ENCODE results near the gene OOSP4A.

OOSP4A gene

GRCh38 chr11:59938718-59939117 lies 25.1 kb upstream of the OOSP4A start:
- ChIA-PET CTCF (no interaction called here), POLR2A (no interaction called here)
- Histone ChIP-seq H3K36me3 (ENCODE audit: control insufficient read depth in 2 of 2, insufficient read depth in 1 of 2, low read length in 2 of 2) (no peaks in the 10 kb centered on the region), H3K4me3 (ENCODE audit: low read depth, low read length) (no peak overlapping the region), H3K27ac (ENCODE audit: extremely low read depth, low read depth, low read length) (no peak overlapping the region), H3K9me3 (ENCODE audit: control insufficient read depth, insufficient read depth, low read depth, low read length) (no peaks in the 10 kb centered on the region), H3K4me1 (ENCODE audit: control insufficient read depth, insufficient read depth, low read length) (no peaks in the 10 kb centered on the region)
- TF ChIP-seq ZNF239 (tag by site-specific recombination; IDR thresholded peaks at IDR 0.05): no peak
- no peak for TF ChIP-seq ZNF423 (tag by site-specific recombination; IDR thresholded peaks at IDR 0.05)
- TF ChIP-seq, protein P1, sequence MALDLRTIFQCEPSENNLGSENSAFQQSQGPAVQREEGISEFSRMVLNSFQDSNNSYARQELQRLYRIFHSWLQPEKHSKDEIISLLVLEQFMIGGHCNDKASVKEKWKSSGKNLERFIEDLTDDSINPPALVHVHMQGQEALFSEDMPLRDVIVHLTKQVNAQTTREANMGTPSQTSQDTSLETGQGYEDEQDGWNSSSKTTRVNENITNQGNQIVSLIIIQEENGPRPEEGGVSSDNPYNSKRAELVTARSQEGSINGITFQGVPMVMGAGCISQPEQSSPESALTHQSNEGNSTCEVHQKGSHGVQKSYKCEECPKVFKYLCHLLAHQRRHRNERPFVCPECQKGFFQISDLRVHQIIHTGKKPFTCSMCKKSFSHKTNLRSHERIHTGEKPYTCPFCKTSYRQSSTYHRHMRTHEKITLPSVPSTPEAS (tag by site-specific recombination; IDR thresholded peaks at IDR 0.05): no peak
- no peak for TF ChIP-seq ZNF341 (tag by site-specific recombination; IDR thresholded peaks at IDR 0.05; ENCODE audit: low read depth)
- no peak for TF ChIP-seq ZNF791 (tag by site-specific recombination; IDR thresholded peaks at IDR 0.05)
- TF ChIP-seq, protein P2, sequence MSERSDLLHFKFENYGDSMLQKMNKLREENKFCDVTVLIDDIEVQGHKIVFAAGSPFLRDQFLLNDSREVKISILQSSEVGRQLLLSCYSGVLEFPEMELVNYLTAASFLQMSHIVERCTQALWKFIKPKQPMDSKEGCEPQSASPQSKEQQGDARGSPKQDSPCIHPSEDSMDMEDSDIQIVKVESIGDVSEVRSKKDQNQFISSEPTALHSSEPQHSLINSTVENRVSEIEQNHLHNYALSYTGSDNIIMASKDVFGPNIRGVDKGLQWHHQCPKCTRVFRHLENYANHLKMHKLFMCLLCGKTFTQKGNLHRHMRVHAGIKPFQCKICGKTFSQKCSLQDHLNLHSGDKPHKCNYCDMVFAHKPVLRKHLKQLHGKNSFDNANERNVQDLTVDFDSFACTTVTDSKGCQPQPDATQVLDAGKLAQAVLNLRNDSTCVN (tag by site-specific recombination; optimal IDR thresholded peaks at IDR 0.05): no peak
- no peak for TF ChIP-seq ZNF645 (tag by site-specific recombination; IDR thresholded peaks at IDR 0.05)

GRCh38 chr11:59939482-59939881 lies 24.4 kb upstream of the OOSP4A start:
- no peaks in the 10 kb centered on the region for H3K4me1 ChIP-seq (ENCODE audit: control insufficient read depth, insufficient read depth, low read length)
- POLR2A ChIA-PET: no interaction called here
- no peak overlapping the region for H3K27ac ChIP-seq (ENCODE audit: extremely low read depth, low read depth, low read length)
- CTCF ChIA-PET: interaction anchor here (0.6 kb wide), 1 partner anchor 1537 kb away, joined by 3 read pairs; no protein-coding TSS in a partner anchor
- no peak overlapping the region for H3K4me3 ChIP-seq (ENCODE audit: low read depth, low read length)
- TF ChIP-seq ZNF398 (tag by site-specific recombination; IDR thresholded peaks at IDR 0.05) (no peak), PRDM1 (tag by site-specific recombination; IDR thresholded peaks at IDR 0.05) (peak; percentile 88)
- H3K36me3 ChIP-seq (ENCODE audit: control insufficient read depth in 2 of 2, insufficient read depth in 1 of 2, low read length in 2 of 2): no peaks in the 10 kb centered on the region
- H3K9me3 ChIP-seq (ENCODE audit: control insufficient read depth, insufficient read depth, low read depth, low read length): no peaks in the 10 kb centered on the region

DNA sequence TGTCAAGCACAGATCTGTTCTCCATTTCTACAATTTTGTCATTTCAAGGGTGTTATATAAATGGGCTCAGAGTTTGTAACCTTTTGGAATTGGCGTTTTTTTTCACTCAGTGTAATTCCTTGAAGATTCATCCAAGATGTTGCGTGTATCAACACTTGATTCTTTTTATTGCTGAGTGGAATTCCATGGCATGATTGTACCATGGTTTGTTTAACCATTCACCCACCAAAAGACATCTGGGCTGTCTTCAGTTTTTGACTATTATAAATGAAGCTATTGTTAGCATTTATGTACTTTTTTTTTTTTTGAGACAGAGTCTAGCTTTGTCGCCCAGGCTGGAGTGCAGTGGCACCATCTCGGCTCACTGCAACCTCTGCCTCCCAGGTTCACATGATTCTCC lies 22.7 kb upstream of the OOSP4A start:
- CTCF ChIA-PET: no interaction called here
- no peak for TF ChIP-seq ZNF544 (tag by site-specific recombination; IDR thresholded peaks at IDR 0.05)
- TF ChIP-seq, protein P3, sequence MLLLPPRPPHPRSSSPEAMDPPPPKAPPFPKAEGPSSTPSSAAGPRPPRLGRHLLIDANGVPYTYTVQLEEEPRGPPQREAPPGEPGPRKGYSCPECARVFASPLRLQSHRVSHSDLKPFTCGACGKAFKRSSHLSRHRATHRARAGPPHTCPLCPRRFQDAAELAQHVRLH (tag by site-specific recombination; IDR thresholded peaks at IDR 0.05): no peak
- TF ChIP-seq ZNF354C (tag by site-specific recombination; IDR thresholded peaks at IDR 0.05; ENCODE audit: borderline replicate concordance, low read depth): no peak
- TF ChIP-seq YY1 (tag by site-specific recombination; IDR thresholded peaks at IDR 0.05): no peak
- H3K36me3 ChIP-seq (ENCODE audit: control insufficient read depth in 2 of 2, insufficient read depth in 1 of 2, low read length in 2 of 2): no peaks in the 10 kb centered on the region
- no peak overlapping the region for H3K4me3 ChIP-seq (ENCODE audit: low read depth, low read length)
- POLR2A ChIA-PET: no interaction called here
- H3K27ac ChIP-seq (ENCODE audit: extremely low read depth, low read depth, low read length): no peak overlapping the region
- H3K9me3 ChIP-seq (ENCODE audit: control insufficient read depth, insufficient read depth, low read depth, low read length): no peaks in the 10 kb centered on the region
- no peaks in the 10 kb centered on the region for H3K4me1 ChIP-seq (ENCODE audit: control insufficient read depth, insufficient read depth, low read length)

Data from HEK293 (cell line).